Umbilical cord (tissue), 2 donors: ENCODE data around the gene TMEM74B. TPM values are rescaled to one million over a fixed set of nuclear protein-coding genes. Genes with fewer than 3 reads are reported as not detected.

ENCODE experiments used
- DNase-seq: peaks from one replicate; pipeline ENCODE4 v3.0.0-alpha.2; 2015; ENCODE audit warnings: low spot score
- total RNA-seq: library from RNA; depleted of rRNA; stranded (reverse); fragments of >200 nt; gene quantifications from one replicate; pipeline ENCODE4 v1.2.3, GENCODE V29; 2014; ENCODE audit warnings: low replicate concordance; ENCODE audit not compliant: insufficient read depth

The TMEM74B gene
- total RNA-seq, 1 donor from 2014 or later, result 3.4 TPM

DNA sequence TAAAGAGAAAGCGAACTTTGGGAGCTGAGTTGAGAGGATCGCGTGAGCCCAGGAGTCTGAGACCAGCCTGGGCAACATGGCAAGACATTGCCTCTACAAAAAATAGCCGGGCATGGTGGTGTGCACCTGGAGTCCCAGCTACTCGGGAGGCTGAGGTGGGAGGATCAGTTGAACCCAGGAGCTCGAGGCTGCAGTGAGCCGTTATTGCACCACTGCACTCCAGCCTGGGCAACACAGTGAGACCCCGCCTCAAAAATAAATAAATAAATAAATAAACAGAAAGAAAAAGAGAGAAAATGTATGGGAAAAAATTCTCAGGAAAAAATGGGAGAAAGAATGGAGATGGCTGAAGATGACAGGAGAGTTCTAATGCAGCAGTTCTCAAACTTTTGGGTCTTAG, 21.0 kb upstream of the TMEM74B start:
- DNase-seq, result no peak

GRCh38 chr20:1204576-1204975, 19.8 kb upstream of the TMEM74B start:
- DNase-seq, result no peak

GRCh38 chr20:1204113-1204512, 19.3 kb upstream of the TMEM74B start:
- DNase-seq, result no peak

GRCh38 chr20:1203630-1204029, 18.8 kb upstream of the TMEM74B start:
- DNase-seq, result no peak

- DNase-seq, result no peak
These were observed 18.2 kb upstream of the TMEM74B start, which contains the start of gene C20orf202 for GRCh38 chr20:1202762-1203504. TSS of gene C20orf202 (plus strand) at chr20:1203454. CDS start at chr20:1203586, 132 bp downstream.

DNA sequence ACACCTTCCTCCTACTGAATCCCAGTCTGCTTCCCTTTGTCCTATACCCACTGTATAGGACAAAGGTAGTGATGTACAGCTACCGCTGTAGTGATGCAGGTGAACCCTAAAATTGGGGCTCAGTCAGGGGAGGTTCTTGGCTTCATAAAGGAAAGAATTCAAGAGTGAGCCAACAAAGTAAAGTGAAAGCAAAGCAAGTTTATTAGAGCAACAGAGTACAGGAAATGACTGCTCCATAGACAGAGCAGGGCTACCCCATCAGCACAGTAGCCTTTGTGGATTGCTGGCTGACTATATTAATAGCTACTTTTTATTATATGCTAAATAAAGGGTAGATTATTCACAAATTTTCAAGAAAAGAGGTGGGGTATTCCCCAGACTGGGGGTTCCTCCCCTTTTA, 15.2 kb upstream of the TMEM74B start:
- DNase-seq, result no peak

GRCh38 chr20:1199212-1199873, 14.6 kb upstream of the TMEM74B start:
- DNase-seq, result no peak

DNA sequence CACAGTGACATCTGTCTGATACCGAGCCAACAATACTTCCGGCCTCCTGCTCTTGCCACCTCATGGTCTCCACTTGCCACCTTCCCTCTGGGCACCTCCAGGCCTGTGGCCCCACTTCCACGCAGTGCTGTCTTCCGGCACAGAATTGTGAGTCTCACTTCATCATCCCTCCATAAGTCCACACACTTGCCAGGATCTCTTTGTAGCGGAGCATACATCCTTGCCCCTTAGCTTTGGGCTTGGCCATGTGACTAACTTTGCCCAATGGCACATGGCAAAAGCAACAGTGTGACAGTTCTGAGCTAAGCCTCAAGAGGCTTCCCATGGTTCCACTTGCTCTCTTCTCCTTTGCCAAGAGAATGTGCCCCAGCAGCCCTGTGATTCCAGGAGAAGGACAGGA, 14.0 kb upstream of the TMEM74B start:
- no peak for DNase-seq

DNA sequence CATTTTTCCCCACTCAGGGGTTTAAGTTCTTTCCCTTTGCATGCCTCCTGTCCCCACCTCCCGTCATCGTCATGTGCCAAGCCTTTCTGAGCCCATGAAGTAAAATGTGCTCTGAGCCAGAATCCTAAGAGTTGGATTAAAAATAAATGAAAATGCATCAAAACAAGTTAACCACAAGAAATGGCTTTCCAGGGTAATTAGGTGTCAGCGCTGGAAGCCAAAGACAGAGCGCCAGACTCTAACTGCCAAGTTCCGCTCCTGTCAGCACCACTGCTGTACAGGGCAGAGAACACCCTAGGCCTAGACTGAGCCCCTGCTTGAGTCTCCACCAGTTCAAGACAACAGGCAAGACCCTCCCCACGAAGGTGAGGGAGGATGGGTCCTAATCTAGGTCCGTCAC, 13.0 kb upstream of the TMEM74B start:
- DNase-seq, result no peak

DNA sequence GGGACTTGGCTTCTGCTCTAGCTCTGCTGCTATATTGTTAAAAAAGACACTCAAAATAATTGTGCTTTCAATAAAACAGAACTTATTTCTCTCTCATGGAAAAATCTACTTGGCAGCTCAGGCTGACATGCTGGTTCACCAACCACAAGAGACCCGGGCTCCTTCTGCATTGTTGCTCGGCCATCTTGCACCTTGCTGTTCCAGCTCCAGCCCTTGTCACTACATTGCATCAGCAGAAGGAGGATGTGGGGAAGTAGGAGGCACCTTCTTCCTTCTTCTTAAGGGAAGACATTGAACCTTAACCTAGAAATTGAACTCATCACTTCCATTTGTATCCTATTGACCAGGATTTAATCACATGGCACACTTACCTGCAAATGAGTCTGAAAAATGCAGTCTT, 11.9 kb upstream of the TMEM74B start:
- no peak for DNase-seq

- DNase-seq, result no peak
These were observed 10.4 kb upstream of the TMEM74B start for GRCh38 chr20:1195226-1195625.

DNA sequence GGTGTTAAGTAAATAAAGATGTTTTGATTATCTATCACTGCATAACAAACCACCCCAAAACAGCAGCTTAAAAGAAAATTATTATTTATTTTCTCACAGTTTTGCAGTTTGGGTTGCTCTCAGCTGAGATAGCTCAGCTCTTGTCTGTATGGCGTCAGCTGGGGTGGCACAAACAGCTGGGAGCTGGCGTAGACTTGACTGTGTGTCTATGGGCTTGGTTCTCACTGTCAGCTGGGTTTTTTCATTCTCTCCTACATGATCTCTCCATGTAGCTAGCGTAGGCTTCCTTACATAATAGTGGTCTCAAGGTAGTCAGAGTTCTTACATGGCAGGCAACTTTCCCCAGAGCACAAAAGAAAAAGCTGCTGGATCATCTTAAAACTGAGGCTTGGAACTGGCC, 6.5 kb upstream of the TMEM74B start:
- no peak for DNase-seq

GRCh38 chr20:1190847-1191246, 6.1 kb upstream of the TMEM74B start:
- DNase-seq, result no peak

- DNase-seq, result no peak
These were observed 5.0 kb upstream of the TMEM74B start for GRCh38 chr20:1189827-1190226.

GRCh38 chr20:1188347-1188746, 3.6 kb upstream of the TMEM74B start:
- DNase-seq, result no peak

GRCh38 chr20:1187605-1188171, 2.9 kb upstream of the TMEM74B start:
- DNase-seq, result no peak

GRCh38 chr20:1186367-1186991, 1.7 kb upstream of the TMEM74B start:
- no peak for DNase-seq

GRCh38 chr20:1185790-1186334, 1.1 kb upstream of the TMEM74B start:
- DNase-seq, result no peak

GRCh38 chr20:1185316-1185741, 548 bp upstream of the TMEM74B start:
- no peak for DNase-seq

GRCh38 chr20:1184260-1184637, 532 bp downstream of the TMEM74B start:
- no peak for DNase-seq

DNA sequence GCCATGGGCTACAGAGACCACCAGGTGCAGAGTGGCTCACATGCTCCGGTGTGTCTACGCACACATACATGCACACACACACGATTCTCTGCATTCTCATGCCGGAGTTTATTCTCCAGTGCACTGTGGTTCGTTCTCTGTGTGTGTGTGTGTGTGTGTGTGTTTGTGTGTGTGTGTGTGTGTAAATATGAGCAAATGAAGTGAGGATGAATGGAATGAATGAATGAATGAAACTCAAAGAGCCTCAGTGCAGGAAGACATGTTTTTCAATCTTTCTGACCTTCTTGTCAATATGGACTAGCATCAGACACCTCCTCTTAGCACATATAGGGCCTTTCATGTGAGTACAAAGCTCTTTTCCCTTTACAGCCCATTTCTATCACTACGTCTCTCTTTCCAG, 1.6 kb downstream of the TMEM74B start:
- no peak for DNase-seq

DNA sequence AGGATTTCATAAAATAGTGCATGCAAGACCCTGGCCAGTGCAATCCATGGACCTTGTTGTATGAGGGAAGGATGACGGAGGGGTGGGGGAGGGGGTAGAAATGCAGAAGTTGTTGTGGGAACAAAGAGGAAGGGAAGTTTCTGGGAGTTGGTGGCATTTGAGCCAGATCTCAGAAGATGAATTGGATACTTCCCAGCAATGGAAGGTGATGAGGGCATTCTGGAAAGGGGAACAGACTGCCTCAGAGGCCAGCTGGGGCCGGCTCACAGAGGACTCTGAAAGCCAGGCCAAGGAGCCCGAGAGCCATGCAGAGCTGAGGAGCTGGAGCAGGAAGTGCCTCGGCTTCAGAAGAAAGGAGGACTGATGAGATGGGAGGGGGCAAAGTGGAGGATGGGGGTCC, 2.7 kb downstream of the TMEM74B start:
- no peak for DNase-seq
